ENCODE data around the gene LRCH1. TPM values are rescaled to one million over a fixed set of nuclear protein-coding genes. Genes with fewer than 3 reads are reported as not detected.

Gene LRCH1
- total and polyA plus RNA-seq, 2 experiments from 2014 or later, result 3.9 to 9.2 TPM

GRCh38 chr13:46516599-46517338 is 36.2 kb upstream of the LRCH1 start:
- ATAC-seq, result no peak; the same call in 1 of the 3 replicates
- Histone ChIP-seq H3K9me2 (ENCODE audit: insufficient read depth) (0 out of 2 replicates have a peak, but pooled peaks cover 8% of the 10 kb centered on the region), H3F3A (replicated peaks; ENCODE audit: low read depth) (no peaks in the 10 kb centered on the region), H3K36me3 (ENCODE audit: insufficient read depth) (no peaks in the 10 kb centered on the region), H2AFZ (no peak overlapping the region), H3K4me1 (ENCODE audit: insufficient read depth) (no peaks in the 10 kb centered on the region), H4K20me1 (replicated peaks; ENCODE audit: insufficient read depth) (no peaks in the 10 kb centered on the region), H3K4me3 (no peak overlapping the region), H3K79me2 (replicated peaks; ENCODE audit: insufficient read depth) (no peaks in the 10 kb centered on the region), H3K27me3 (ENCODE audit: insufficient read depth) (no peaks in the 10 kb centered on the region), H3K27ac (ENCODE audit: low read depth) (no peak overlapping the region), H3K4me2 (no peak overlapping the region)
- H3K27ac Mint-ChIP-seq, result no peak overlapping the region
- H3K4me1 Mint-ChIP-seq, result peaks cover 8% of the 10 kb centered on the region; the same call in 2 of the 3 replicates
- H3K27me3 Mint-ChIP-seq (ENCODE audit: insufficient read depth, low read depth, poor library complexity), result peaks cover 4% of the 10 kb centered on the region
- peaks cover 4% of the 10 kb centered on the region for H3K36me3 Mint-ChIP-seq (ENCODE audit: low read depth)
- no peak overlapping the region for H3K4me3 Mint-ChIP-seq
- TF ChIP-seq CTCF (conservative IDR thresholded peaks at IDR 0.05; ENCODE audit: low read depth in 2 of 2) (no peak), EZH2phosphoT487 (IDR thresholded peaks at IDR 0.05; ENCODE audit: unreplicated experiment) (no peak), ZNF114 (CRISPR knock-in tag; IDR thresholded peaks at IDR 0.05) (no peak), NANOG (IDR thresholded peaks at IDR 0.05; ENCODE audit: borderline replicate concordance) (no peak), ZNF462 (CRISPR knock-in tag; IDR thresholded peaks at IDR 0.05) (no peak), ZNF331 (CRISPR knock-in tag; IDR thresholded peaks at IDR 0.05; ENCODE audit: low read depth) (no peak), ETS1 (IDR thresholded peaks at IDR 0.05) (no peak), CREB1 (CRISPR knock-in tag; IDR thresholded peaks at IDR 0.05; ENCODE audit: low read depth) (no peak), POLR2AphosphoS5 (IDR thresholded peaks at IDR 0.05; ENCODE audit: low read depth) (no peak), STAT1 (IDR thresholded peaks at IDR 0.05; ENCODE audit: unreplicated experiment) (no peak), REST (IDR thresholded peaks at IDR 0.05; ENCODE audit: unreplicated experiment) (no peak), EZH2 (IDR thresholded peaks at IDR 0.05; ENCODE audit: low read depth, unreplicated experiment) (no peak), JUNB (IDR thresholded peaks at IDR 0.05; ENCODE audit: unreplicated experiment) (no peak)
- H3K9me3 Mint-ChIP-seq, result peaks cover 10% of the 10 kb centered on the region
- DNase-seq (ENCODE audit: low spot score), result peak; percentile 16
